ENCODE results near the gene LARP6.

- TF ChIP-seq CTCF (IDR thresholded peaks at IDR 0.05) (no peak), EZH2 (IDR thresholded peaks at IDR 0.05; ENCODE audit: borderline replicate concordance, insufficient read depth, low read depth, low read length, poor library complexity, severe bottlenecking) (no peak)
Observed at GRCh38 chr15:70786996-70787395, 67.0 kb downstream of the LARP6 start.
